Measurements from ENCODE around the gene MAPK8IP1. TPM values are rescaled to one million over a fixed set of nuclear protein-coding genes. Genes with fewer than 3 reads are reported as not detected.

The MAPK8IP1 gene
- total and polyA plus RNA-seq, 2 donors from 2014 or later, result 15.7 to 24.8 TPM

GRCh38 chr11:45872651-45873356 is 12.6 kb upstream of the MAPK8IP1 start:
- H3K36me3 ChIP-seq (ENCODE audit: control insufficient read depth in 2 of 3, insufficient read depth in 3 of 3, low read length in 3 of 3), result peaks cover 10 to 84% (median 63%) of the 10 kb centered on the region in 3 donors

GRCh38 chr11:45876401-45876800 is 9.1 kb upstream of the MAPK8IP1 start:
- Histone ChIP-seq H3K4me1 (ENCODE audit: control insufficient read depth in 2 of 3, insufficient read depth in 2 of 3, low read depth in 1 of 3, low read length in 3 of 3) (peaks cover 0 to 4% (median 0%) of the 10 kb centered on the region in 3 donors), H3K9me3 (ENCODE audit: control insufficient read depth in 2 of 3, insufficient read depth in 1 of 3, low read length in 3 of 3) (no peaks in the 10 kb centered on the region), H3K36me3 (ENCODE audit: control insufficient read depth in 2 of 3, insufficient read depth in 3 of 3, low read length in 3 of 3) (peaks cover 6 to 76% (median 45%) of the 10 kb centered on the region in 3 donors), H3K27ac (ENCODE audit: low read depth in 2 of 2, low read length in 2 of 2) (no peak overlapping the region), H3K27me3 (ENCODE audit: control insufficient read depth, insufficient read depth, low read length) (no peaks in the 10 kb centered on the region), H3K4me3 (ENCODE audit: low read length in 3 of 3) (no peak overlapping the region), H3K9ac (ENCODE audit: low read length in 3 of 3) (no peak overlapping the region)
- peak in 2 of 5 donors; percentile 7 to 15 for DNase-seq
- FAIRE-seq, result no peak
- intact Hi-C loops (cut with DNase I), result no loop called here
- no peak for TF ChIP-seq CTCF (IDR thresholded peaks at IDR 0.05; ENCODE audit: borderline replicate concordance, extremely low read depth, insufficient read depth)

More at GRCh38 chr11:45872651-45873356, 12.6 kb upstream of the MAPK8IP1 start:
- FAIRE-seq (no peak), DNase-seq (peak in 4 of 5 donors; percentile 70 to 80 (median 74))
- no peak overlapping the region for H3K9ac ChIP-seq (ENCODE audit: low read length in 3 of 3)
- peak; percentile 50 for TF ChIP-seq CTCF (IDR thresholded peaks at IDR 0.05; ENCODE audit: borderline replicate concordance, extremely low read depth, insufficient read depth)
- H3K9me3 ChIP-seq (ENCODE audit: control insufficient read depth in 2 of 3, insufficient read depth in 1 of 3, low read length in 3 of 3), result no peaks in the 10 kb centered on the region
- intact Hi-C loops (cut with DNase I), result no loop called here
- no peak overlapping the region for H3K27ac ChIP-seq (ENCODE audit: low read depth in 2 of 2, low read length in 2 of 2)
- no peaks in the 10 kb centered on the region for H3K4me1 ChIP-seq (ENCODE audit: control insufficient read depth in 2 of 3, insufficient read depth in 2 of 3, low read depth in 1 of 3, low read length in 3 of 3)
- no peaks in the 10 kb centered on the region for H3K27me3 ChIP-seq (ENCODE audit: control insufficient read depth, insufficient read depth, low read length)
- H3K4me3 ChIP-seq (ENCODE audit: low read length in 3 of 3), result no peak overlapping the region

- intact Hi-C loops (cut with DNase I), result no loop called here
- Histone ChIP-seq H3K4me3 (ENCODE audit: low read length in 3 of 3) (no peak overlapping the region), H3K4me1 (ENCODE audit: control insufficient read depth in 2 of 3, insufficient read depth in 2 of 3, low read depth in 1 of 3, low read length in 3 of 3) (peaks cover 0 to 4% (median 0%) of the 10 kb centered on the region in 3 donors), H3K9ac (ENCODE audit: low read length in 3 of 3) (no peak overlapping the region), H3K36me3 (ENCODE audit: control insufficient read depth in 2 of 3, insufficient read depth in 3 of 3, low read length in 3 of 3) (peaks cover 6 to 76% (median 38%) of the 10 kb centered on the region in 3 donors), H3K27me3 (ENCODE audit: control insufficient read depth, insufficient read depth, low read length) (no peaks in the 10 kb centered on the region), H3K9me3 (ENCODE audit: control insufficient read depth in 2 of 3, insufficient read depth in 1 of 3, low read length in 3 of 3) (no peaks in the 10 kb centered on the region), H3K27ac (ENCODE audit: low read depth in 2 of 2, low read length in 2 of 2) (no peak overlapping the region)
- FAIRE-seq (no peak), DNase-seq (no peak)
- no peak for TF ChIP-seq CTCF (IDR thresholded peaks at IDR 0.05; ENCODE audit: borderline replicate concordance, extremely low read depth, insufficient read depth)
These were observed 8.2 kb upstream of the MAPK8IP1 start for GRCh38 chr11:45877221-45877620.

Measured in kidney (tissue), 14 donors.